Bronchial epithelial cell (primary cell): ENCODE measurements around the gene CREG1. TPM values are rescaled to one million over a fixed set of nuclear protein-coding genes. Genes with fewer than 3 reads are reported as not detected.

Experiments used
- DNase-seq: peaks from one replicate; pipeline ENCODE4 v3.0.0-alpha.2; 2010; ENCODE audit warnings: low read depth
- FAIRE-seq: peaks from 2 replicates; lab custom pipeline; 2011; peaks lifted over from hg19 to GRCh38; lab: Jason Lieb, UNC
- H3K27me3 ChIP-seq: 2 replicates; pipeline ENCODE4 v1.5.1; 2011; ENCODE audit warnings: low read length; ENCODE audit not compliant: control insufficient read depth, insufficient read depth
- H3K36me3 ChIP-seq: 2 replicates; pipeline ENCODE4 v1.5.1; 2011; ENCODE audit warnings: low read length; ENCODE audit not compliant: control insufficient read depth, insufficient read depth
- H3K4me3 ChIP-seq: 2 replicates; pipeline ENCODE4 v1.5.1; 2011; ENCODE audit warnings: mild to moderate bottlenecking, low read depth, low read length, control low read depth
- total RNA-seq: library from RNA; depleted of rRNA; stranded (reverse); fragments of >200 nt; gene quantifications from 2 replicates; pipeline ENCODE4 v1.2.1, GENCODE V29; 2014
- TF ChIP-seq, protein P1 (sequence below): IDR thresholded peaks from 2 replicates; pipeline ENCODE4 v1.5.1; 2011; ENCODE audit warnings: mild to moderate bottlenecking, moderate library complexity, low read length, control low read depth, inconsistent platforms; ENCODE audit not compliant: insufficient read depth, severe bottlenecking

CREG1 gene
- total RNA-seq, 1 donor from 2014 or later: 78.2 TPM

DNA sequence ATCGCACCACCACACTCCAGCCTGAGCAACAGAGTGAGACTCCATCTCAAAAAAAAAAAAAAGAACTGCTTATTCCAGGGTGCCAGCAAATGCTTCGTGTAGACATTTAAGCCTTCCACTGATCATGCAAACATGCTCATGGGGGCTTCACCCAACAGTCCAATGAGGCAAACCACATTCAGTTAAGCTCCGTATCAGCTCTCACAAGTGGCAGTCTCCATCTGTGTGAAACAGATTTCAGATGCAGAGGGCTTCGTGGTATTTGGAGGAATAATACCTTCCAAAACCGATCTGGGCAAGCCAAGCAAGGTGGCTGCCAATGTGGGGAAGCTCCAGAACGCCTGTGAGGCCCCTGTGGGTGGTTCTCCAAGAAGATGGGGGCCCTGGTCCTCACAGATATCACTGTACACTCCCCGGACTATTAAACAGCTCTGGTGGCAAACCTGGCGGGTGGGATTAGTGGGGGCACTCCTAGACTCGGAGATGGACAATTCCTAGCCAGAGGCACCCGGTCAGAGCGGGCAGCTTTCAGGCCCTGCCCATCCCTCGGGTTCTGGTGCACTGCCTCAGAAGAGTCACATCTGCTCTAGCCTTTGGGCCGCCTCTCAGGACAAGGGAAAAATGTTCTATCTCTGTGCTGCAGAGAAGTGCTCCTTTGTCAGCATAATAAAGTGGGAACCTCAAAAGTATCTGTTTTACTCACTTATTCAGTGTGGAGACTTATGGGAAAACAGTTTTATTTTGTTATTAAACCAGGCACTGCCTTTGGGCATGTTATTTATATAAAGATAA lies 10.2 kb downstream of the CREG1 start:
- FAIRE-seq (no peak), DNase-seq (no peak)
- Histone ChIP-seq H3K4me3 (no peak overlapping the region), H3K36me3 (no peaks in the 10 kb centered on the region), H3K27me3 (no peaks in the 10 kb centered on the region)
- TF ChIP-seq, protein P1, sequence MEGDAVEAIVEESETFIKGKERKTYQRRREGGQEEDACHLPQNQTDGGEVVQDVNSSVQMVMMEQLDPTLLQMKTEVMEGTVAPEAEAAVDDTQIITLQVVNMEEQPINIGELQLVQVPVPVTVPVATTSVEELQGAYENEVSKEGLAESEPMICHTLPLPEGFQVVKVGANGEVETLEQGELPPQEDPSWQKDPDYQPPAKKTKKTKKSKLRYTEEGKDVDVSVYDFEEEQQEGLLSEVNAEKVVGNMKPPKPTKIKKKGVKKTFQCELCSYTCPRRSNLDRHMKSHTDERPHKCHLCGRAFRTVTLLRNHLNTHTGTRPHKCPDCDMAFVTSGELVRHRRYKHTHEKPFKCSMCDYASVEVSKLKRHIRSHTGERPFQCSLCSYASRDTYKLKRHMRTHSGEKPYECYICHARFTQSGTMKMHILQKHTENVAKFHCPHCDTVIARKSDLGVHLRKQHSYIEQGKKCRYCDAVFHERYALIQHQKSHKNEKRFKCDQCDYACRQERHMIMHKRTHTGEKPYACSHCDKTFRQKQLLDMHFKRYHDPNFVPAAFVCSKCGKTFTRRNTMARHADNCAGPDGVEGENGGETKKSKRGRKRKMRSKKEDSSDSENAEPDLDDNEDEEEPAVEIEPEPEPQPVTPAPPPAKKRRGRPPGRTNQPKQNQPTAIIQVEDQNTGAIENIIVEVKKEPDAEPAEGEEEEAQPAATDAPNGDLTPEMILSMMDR: no peak

DNA sequence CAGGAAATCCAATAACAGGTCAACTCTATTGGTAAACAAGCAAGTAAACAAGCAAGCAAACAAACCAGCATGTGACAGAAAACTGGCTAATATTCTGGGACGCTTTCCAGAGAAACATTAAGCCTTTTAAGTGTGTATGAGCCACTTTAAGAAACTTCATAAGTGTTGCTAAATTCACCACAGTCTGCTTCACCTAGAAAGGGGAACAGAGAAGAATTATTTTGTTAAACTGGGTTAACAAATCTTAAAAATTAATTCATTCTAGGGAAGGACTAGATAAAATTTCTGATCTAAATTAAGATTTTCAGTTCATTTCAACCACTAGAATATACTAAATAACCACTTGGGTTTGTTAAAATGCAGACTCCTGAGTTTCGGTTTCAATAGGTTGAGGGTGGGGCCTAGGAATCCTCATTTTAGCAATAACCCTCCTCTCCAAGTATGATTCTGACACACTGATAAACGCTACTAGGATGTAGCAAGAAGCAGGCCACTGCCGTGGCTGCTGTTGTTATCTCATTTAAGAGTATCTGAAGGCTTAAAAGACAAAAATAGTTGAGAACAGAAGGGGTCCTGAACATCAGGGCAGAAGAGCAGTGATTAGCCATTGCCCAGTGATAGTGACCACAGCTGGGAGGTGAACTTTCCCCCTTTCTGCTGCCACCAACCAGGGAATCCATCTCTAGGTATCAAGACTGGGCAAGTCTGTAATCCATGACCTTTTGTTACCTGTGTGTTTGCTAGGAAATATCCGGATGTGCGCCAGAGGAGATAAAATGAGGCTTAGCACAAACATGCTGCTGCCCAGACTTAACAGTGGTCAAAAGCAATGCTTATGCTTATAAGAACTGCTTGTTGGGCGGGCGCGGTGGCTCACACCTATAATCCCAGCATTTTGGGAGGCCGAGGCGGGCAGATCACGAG lies 11.2 kb downstream of the CREG1 start:
- H3K4me3 ChIP-seq: no peak overlapping the region
- FAIRE-seq (no peak), DNase-seq (peak; percentile 46)
- TF ChIP-seq, protein P1: no peak
- no peaks in the 10 kb centered on the region for H3K36me3 ChIP-seq
- H3K27me3 ChIP-seq: no peaks in the 10 kb centered on the region

DNA sequence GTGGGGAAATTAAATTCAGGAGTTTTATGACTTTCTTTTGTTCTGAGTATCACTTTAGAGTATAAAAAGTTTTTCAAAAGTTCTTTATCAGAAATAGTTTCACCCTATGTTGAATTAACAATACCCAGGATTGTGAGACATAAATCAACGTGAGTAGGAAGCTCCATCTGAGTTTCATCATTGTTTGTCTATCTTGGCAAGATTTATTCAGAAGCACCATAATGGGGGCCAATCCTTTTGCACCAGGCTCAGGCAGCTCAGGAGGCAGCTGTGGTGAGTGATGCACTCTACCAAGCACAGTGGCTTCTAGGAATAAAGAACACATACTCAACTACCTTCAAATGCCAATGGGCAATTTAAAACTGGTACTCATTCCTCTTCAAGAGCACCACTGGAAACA lies 12.0 kb downstream of the CREG1 start:
- TF ChIP-seq, protein P1: no peak
- Histone ChIP-seq H3K4me3 (no peak overlapping the region), H3K36me3 (no peaks in the 10 kb centered on the region), H3K27me3 (no peaks in the 10 kb centered on the region)
- FAIRE-seq: no peak
- DNase-seq: no peak

DNA sequence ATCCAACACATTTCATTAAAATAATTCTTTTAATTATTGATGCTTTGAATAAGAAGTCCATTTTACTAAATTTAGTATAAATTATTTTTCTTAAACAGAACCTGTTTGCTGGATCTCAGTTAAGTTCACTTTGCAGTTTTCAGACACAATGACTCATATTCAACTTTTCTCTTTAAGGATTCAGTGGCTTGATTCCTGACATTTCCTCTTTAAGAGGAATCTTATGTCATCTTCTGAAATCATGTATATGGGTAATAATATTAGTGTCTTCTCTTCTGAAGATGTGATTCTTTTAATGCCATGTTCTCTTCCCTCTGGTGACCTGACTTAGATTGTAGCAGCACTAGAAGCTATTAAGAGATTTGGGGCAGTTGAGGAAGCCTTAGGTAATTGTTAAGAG lies 12.6 kb downstream of the CREG1 start:
- TF ChIP-seq, protein P1: no peak
- FAIRE-seq (no peak), DNase-seq (peak; percentile 58)
- H3K27me3 ChIP-seq: no peaks in the 10 kb centered on the region
- H3K4me3 ChIP-seq: no peak overlapping the region
- no peaks in the 10 kb centered on the region for H3K36me3 ChIP-seq

DNA sequence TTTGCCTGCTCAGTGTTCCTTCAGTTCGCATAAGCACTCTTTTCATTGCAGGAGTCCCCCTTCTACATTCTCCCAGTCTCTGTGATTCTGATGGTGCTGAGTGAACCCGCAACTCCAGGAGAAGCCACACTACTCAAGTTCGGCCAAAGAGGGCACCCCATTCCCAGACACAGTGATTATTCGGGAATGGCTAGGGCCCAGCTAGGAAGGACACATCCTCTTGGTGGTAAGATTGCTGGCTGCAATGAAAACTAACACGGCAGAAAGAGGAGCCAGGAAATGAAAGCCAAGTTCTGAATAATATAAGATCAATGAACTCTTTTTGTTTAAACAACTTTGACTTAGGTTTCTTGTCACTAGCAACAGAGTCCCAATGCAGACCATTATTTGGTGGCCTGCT lies 14.9 kb downstream of the CREG1 start:
- TF ChIP-seq, protein P1: no peak
- DNase-seq (no peak), FAIRE-seq (no peak)
- H3K27me3 ChIP-seq: no peaks in the 10 kb centered on the region
- no peak overlapping the region for H3K4me3 ChIP-seq
- H3K36me3 ChIP-seq: no peaks in the 10 kb centered on the region
